Caki2 (cell line): ENCODE measurements around the gene RBM43. TPM values are rescaled to one million over a fixed set of nuclear protein-coding genes. Genes with fewer than 3 reads are reported as not detected.
A peak's percentile ranks its signal among the peaks of the same experiment; 100 is the strongest.
"Not testable (repeated sequence)": the region's sequence is repeated elsewhere in the genome, so short reads cannot be mapped to it uniquely, and the experiment has no call there.

Source experiments
- DNase-seq: peaks from one replicate; pipeline ENCODE4 v3.0.0-alpha.2; 2015; ENCODE audit warnings: low read depth
- in situ Hi-C: cut with HindIII; loops from 2 replicates; pipeline ENCODE4 v1.10.0; 2016; ENCODE audit warnings: low sequenced_read_pairs, low pct_unique_long_range_greater_than_20kb, mixed read lengths
- total RNA-seq: library from RNA; depleted of rRNA; stranded (reverse); fragments of >200 nt; shearing (Covaris generic); gene quantifications from 2 replicates; pipeline ENCODE4 v1.2.3, GENCODE V29; 2014; ENCODE audit warnings: low replicate concordance; rRNA removed

The RBM43 gene
- total RNA-seq, 1 experiment from 2014 or later, result 7.6 TPM

DNA sequence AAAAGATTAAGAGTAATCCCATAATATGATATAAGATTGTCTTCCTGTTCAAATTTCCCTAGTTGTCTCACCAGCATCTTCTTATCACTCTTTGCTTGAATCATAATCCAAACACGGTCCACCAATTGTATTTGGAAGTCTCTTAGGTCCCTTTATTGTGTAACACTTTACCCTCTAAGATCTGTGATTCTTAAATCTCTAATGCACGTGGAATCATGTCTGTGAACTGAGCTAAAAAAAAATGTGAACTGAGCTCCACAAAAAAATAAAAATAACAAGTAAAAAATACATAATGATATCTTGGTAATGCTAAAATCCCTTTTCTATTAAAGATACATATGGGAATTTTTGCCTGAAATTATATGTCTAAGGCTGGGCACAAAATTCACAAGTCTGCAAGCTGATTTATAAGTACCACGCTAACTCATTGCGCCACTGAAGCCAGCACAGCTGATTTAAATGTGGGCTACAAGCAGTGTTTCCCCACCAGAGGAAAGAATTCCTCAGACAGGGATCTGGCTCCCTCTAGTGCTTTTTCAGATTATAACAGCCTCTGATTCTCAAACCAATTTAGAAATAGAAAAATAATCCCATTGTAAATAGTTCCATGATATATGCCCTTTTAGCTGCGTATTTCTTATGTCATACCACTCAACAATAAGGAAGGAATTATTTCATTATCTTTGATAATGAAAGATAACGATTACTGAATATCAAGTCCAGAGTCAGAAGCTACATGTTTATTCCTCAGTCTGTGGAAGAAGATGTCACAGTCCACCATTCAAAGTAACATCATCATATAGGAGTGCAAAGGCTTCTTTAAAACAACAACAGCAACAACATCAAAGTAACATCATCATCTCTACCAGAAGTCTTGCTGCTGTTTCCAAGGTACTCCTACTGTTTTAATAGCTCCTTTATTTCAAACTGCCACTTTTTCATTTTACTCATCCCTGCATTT, 22.9 kb downstream of the RBM43 start:
- peak; percentile 41 for DNase-seq
- in situ Hi-C loops, result no loop called here

DNA sequence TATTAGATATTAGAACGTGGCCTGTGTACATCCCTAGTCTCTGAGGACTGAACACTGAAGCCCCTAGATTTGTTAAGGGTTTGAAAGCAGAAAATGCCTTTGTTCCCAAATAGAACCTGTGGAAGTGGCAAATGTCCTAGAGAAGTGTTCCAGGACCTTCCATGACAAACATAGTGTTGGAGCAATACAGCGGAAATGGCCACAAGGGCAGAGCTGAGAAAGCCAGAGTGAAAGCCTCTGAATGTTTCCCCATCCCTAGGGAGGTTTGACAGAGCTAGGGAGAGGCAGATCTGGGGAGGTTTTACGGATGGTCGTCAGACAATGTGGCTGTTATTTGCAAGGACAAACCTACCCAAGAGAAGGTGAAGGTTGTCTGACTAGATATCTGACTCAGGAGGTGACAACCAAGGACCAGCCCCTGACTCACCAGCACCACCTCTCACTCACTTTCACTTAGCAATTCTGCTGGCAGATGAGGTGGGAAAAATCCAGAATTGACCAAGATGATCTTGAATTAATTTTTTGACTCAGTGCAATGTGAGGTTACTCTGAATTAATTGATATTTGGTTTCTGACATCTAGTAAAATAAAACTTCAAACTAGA, 24.1 kb downstream of the RBM43 start:
- DNase-seq, result no peak
- in situ Hi-C loops, result no loop called here

DNA sequence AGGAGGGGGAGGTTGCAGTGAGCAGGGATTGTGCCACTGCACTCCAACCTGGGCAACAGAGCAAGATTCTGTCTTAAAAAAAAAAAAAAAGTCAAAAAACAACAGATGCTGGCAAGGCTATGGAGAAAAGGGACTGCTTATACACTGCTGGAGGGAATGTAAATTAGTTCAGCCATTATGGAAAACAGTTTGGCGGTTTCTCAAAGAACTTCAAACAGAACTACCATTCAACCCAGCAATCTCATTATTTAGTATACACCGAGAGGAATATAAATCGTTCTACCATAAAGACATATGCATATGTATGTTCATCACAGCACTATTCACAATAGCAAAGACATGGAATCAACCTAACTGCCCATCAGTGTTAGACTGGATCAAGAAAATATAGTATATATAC, 27.9 kb downstream of the RBM43 start:
- in situ Hi-C loops, DNase-seq: not testable (repeated sequence)

DNA sequence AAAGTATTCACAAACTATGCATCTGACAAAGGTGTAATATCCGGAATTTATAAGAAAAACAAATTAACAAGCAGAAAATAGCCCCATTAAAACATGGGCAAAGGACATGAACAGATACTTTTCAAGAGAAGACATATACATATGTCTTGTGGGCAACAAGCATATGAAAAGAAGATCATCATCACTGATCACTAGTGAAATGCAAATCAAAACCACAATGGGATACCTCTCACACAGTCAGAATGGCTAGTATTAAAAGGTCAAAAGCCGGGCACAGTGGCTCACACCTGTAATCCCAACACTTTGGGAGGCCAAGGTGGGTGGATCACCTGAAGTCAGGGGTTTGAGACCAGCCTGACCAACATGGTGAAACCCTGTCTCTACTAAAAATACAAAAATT, 28.4 kb downstream of the RBM43 start:
- DNase-seq, in situ Hi-C loops: not testable (repeated sequence)

DNA sequence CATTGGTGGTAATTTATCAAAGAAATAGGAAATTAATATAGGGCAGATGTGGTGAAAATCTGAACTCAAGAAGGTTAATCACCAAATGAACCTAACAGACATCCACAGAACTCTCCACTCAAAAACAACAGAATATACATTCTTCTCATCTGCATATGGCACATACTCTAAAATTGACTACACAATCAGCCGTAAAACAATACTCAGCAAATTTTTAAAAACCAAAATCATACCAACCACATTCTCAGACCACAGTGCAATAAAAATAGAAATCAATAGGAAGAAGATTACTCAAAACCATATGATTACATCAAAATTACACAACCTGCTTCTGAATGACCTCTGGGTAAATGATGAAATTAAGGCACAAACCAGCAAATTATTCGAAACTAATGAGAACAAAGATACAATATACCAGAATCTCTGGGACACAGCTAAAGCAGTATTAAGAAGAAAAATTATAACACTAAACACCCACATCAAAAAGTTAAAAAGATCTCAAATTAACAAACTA, 31.0 kb downstream of the RBM43 start:
- DNase-seq, result no peak
- in situ Hi-C loops, result no loop called here

DNA sequence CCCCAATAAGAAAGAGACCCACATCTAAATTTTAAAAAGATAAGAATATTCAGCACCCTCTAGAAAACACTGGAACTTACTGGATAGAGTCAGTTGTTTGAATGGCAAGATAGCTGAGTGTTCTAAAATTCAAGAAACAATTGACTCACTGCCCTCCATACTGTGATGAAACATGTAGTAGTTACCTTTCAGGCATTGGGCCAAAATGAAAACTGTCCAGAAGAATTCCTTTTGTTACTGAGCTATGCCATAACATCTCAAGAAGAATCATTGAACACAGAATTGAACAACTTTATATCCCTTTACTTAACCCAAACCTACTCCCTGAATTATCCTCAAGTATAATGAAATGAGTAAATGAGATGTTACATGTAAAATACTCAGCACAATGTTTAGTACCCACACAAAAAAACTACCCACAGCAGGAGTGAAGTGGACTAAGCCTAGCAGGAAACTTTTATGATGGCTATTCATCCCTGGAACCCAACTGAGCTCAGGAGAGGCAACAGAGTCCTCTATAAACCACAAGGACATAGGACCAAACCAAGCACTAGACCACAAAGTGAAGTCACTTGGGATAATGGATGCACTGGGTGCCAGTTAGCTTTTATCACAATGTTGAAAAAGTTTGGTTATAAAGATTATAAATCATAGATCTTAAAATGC, 32.7 kb downstream of the RBM43 start:
- in situ Hi-C loops, result no loop called here

DNA sequence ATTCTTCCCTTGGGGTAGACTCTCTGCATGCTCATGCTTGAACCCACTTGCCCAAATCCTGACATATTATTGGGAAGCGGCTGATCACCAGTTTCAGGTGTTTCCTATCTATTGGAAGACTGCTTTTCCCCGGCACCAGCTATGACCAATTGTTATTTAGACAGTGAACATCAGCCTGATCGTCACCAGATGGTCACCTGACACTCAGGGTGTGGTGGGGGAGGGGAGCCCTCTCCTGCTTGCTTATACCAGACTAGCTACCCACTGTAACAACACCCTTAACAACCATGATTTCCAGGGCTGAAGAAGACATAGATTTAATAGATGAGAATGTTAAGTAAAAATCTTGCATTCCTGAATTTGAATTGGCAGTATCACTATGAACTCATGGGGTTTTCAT, 44.3 kb downstream of the RBM43 start:
- no peak for DNase-seq
- in situ Hi-C loops, result no loop called here

More for the DNA sequence above, 32.7 kb downstream of the RBM43 start:
- no peak for DNase-seq

DNA sequence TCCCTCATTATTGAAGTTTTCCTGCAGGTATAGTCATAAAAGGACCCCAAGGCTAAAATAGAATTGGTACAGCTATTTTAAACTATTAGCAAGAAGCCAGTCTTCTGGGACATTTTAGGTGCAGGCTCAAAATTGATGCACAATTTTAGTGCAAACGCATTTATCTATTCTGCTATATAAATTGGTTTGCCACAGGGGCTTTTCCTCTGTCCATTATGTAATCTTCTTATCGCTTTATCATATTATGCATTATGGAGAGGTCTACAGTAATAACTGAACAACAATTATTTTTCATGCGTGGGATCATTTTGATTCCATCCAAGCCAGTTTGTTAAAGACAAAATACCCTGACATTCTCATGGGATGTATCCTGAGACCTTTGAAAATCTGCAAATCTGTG, 54.6 kb downstream of the RBM43 start:
- in situ Hi-C loops, result no loop called here
- DNase-seq, result no peak

DNA sequence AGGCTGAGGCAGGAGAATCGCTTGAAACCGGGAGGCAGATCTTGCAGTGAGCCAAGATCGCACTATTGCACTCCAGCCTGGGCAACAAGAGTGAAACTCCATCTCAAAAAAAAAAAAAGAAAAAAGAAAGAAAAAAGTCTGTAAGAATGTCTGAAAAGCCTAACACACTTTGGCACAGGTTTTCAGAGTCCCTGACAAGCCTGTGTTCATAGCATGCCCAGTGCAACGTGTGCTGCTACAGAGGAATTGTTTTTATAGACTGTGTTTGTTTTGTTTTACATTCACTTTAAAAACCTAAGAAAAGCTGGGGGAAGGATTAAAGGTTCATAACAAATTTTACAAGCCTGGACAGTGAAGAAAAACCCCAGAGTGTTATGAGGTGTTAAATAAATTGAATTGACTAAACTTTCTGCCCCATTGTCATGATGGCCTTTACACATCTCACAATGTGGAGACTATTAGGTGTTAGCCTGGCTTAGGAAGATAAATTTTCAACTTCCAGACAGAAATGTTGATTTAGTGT, 55.2 kb downstream of the RBM43 start:
- no peak for DNase-seq
- in situ Hi-C loops, result no loop called here

DNA sequence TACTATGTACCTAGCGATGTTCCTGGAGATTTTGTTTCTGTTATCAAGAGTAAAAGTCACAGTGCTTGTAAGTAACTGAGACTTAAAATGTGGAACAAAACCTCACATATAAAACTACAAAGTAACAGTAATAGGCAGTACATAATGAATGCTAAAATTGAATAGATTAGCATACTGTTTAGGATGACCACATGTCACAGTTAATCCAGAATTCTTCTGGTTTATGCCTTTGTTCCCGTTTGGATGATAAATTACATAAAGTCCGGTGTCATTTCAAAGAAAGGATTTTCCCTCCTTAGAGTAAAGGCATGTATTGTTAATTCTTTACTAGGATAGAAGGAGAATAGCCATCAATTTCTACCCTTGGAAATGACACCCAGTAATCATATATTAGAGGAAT, 56.1 kb downstream of the RBM43 start:
- in situ Hi-C loops, result no loop called here
- DNase-seq, result no peak

DNA sequence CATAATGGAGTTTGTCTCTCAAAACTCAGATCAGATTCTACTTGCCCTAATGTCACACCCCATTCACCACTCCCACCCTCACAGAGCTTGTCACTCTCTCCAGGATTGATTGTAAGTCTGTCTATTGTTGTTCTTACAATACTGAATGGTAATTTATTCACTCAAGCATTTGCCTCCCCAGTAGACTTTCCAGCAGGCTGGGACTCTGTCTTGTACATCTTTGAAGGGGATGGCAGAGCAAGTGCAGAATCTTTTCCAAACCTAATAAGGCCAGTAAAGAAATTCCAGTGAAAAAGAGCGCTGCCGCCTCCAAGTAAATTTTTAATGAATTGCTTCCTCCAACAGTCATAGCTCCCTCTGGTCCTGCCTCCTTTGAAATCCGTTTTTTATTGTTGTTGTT, 56.9 kb downstream of the RBM43 start:
- in situ Hi-C loops, result no loop called here
- DNase-seq, result no peak

DNA sequence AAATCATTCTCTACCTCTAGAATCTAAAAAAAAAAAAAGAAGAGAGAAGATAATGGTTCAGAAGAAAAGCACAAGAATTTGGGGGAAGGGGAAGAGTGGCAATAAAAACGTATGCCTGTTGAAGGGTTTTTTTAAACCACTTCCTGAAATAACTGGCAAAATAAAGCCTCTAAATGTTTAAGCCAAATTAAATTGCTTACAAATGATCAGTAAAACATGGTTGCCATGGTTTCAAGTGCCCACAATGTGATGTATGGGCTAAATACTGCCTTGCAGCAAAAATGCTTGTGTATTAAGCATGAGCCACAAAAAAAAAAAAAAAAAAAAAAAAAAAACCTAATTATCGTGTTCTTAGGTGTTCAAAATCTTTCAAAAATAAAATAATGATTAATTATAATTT, 60.8 kb downstream of the RBM43 start:
- in situ Hi-C loops, result no loop called here
- DNase-seq, result no peak

DNA sequence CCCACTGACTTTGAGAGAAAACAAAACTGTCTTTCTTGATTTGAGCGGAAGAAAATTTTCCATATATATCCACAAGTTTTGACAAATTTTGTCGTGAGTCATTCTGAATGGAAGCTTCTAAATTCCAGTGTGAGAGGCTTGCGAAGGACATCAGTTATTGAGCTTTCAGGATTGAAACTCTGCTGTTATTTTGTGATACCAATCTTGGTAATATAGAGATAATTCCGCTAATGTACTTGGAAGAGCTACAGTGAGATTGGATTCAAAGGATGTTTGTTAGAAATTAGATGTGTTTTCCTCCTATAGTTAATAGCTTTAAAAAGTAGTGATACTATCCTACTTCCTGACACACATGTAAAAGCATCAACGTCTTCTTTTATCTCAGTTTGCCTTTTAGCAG, 61.4 kb downstream of the RBM43 start:
- in situ Hi-C loops, result no loop called here
- DNase-seq, result no peak

DNA sequence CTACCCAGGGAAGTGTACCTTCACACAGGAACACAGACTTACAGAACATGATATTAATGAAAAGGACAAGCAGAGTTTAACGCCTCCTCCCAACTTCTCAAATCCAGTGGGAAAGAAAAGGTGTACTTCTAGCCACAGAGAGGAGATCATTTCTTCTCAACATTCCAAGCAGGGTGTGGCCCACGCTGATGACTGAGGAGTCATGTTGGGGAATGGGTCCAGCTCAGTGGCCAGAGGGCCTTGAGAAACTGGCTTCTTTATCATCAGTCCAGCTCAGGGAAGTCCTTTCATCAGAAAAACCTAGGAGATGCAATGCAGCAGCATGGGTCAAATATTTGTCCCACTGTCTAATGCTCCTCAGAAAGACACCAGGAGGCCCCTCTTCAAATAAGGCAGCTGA, 63.0 kb downstream of the RBM43 start:
- in situ Hi-C loops, result no loop called here
- no peak for DNase-seq

Other genes starting within 250 kb of the RBM43 start
- 10.8 and 23.6 TPM in 2 replicates for gene NMI, start 27.8 kb upstream of the RBM43 start, total RNA-seq
- 4.3 and 5.3 TPM in 2 replicates for gene TNFAIP6, start 95.7 kb upstream of the RBM43 start, total RNA-seq
- gene RIF1, start 148.0 kb upstream of the RBM43 start, total RNA-seq, result 13.5 and 18.9 TPM in 2 replicates